A549 (cell line): ENCODE results near the gene HMGXB3. TPM values are rescaled to one million over a fixed set of nuclear protein-coding genes. Genes with fewer than 3 reads are reported as not detected.

ENCODE experiments used
- ATAC-seq, 2 experiments: fragments of 200-7000 bp in 1 of 2; fragments of >200 bp in 1 of 2; cut with Nextera tagmentation in 1 of 2; cut with Tn5 transposase in 1 of 2; 3 replicates each; pipeline versions ENCODE4 v1.8.0 to v1.9.1; 2018 to 2020; ENCODE audit warnings: mild to moderate bottlenecking in 1 of 2, moderate library complexity in 1 of 2
- CTCF ChIA-PET: fragments of 300-600 bp; sonication (Branson Sonifier 250); formaldehyde crosslinking; extraction: SDS; loops from one replicate; lab custom pipeline; 2021; ENCODE audit warnings: antibody characterized with exemption, inconsistent platforms; lab: Yijun Ruan, JAX
- POLR2A ChIA-PET: fragments of 350-600 bp; formaldehyde crosslinking; extraction: SDS; loops from one replicate; lab custom pipeline; 2021; ENCODE audit warnings: antibody characterized with exemption, inconsistent platforms; lab: Yijun Ruan, JAX
- DNase-seq, 2 experiments: peaks; one replicate each; pipeline versions ENCODE4 v3.0.0 to v3.0.0-alpha.2; 2011 to 2016; ENCODE audit warnings: low read depth in 1 of 2, low spot score in 1 of 2
- FAIRE-seq: peaks from 2 replicates; lab custom pipeline; 2011; peaks lifted over from hg19 to GRCh38; lab: Jason Lieb, UNC
- H3K27ac ChIP-seq, 2 experiments: fragments of >200 bp; sonication (Bioruptor Twin); formaldehyde crosslinking; 3 replicates each; pipeline ENCODE4 v1.5.1; 2016 to 2017
- H3K4me1 ChIP-seq: fragments of >200 bp; sonication (Bioruptor Twin); formaldehyde crosslinking; 3 replicates; pipeline ENCODE4 v1.6.1; 2016
- H3K4me2 ChIP-seq: fragments of >200 bp; sonication (Bioruptor Twin); formaldehyde crosslinking; 3 replicates; pipeline ENCODE4 v1.6.1; 2016
- H3K4me3 ChIP-seq: fragments of >200 bp; sonication (Bioruptor Twin); formaldehyde crosslinking; 3 replicates; pipeline ENCODE4 v1.5.1; 2016
- H3K9me3 ChIP-seq: fragments of >200 bp; sonication (Bioruptor Twin); formaldehyde crosslinking; 3 replicates; pipeline ENCODE4 v1.6.1; 2016
- ATOH8 ChIP-seq: fragments of 250-450 bp; sonication (Bioruptor Pico); IDR thresholded peaks from 2 replicates; pipeline ENCODE4 v1.5.0; 2020; ENCODE audit warnings: low read depth, mild to moderate bottlenecking, moderate library complexity
- BCL3 ChIP-seq: fragments of >200 bp; sonication (Bioruptor Twin); formaldehyde crosslinking; IDR thresholded peaks from 3 replicates; pipeline ENCODE4 v1.6.1; 2016
- CBX2 ChIP-seq: fragments of 200-600 bp; sonication (generic); IDR thresholded peaks from 2 replicates; pipeline ENCODE4 v1.6.1; 2016; ENCODE audit warnings: low read depth, mild to moderate bottlenecking, borderline replicate concordance
- CBX8 ChIP-seq: fragments of 200-600 bp; sonication (generic); IDR thresholded peaks from 2 replicates; pipeline ENCODE4 v1.6.1; 2016
- CEBPB ChIP-seq, 2 experiments: fragments of >200 bp in 1 of 2; sonication (Bioruptor Twin) in 1 of 2; formaldehyde crosslinking in 1 of 2; IDR thresholded peaks; 2 replicates each; pipeline ENCODE4 v1.6.1; 2012 to 2016
- CHD2 ChIP-seq: fragments of 150-350 bp; IDR thresholded peaks from 2 replicates; pipeline ENCODE4 v1.6.1; 2014; ENCODE audit warnings: low read length; ENCODE audit not compliant: partially characterized antibody
- CHD4 ChIP-seq: fragments of 200-600 bp; sonication (generic); IDR thresholded peaks from 2 replicates; pipeline ENCODE4 v1.6.1; 2016; ENCODE audit warnings: antibody characterized with exemption, mild to moderate bottlenecking, borderline replicate concordance
- EHF ChIP-seq: fragments of 250-450 bp; sonication (Bioruptor Pico); IDR thresholded peaks from 2 replicates; pipeline ENCODE4 v1.5.0; 2020; ENCODE audit warnings: mild to moderate bottlenecking
- EHMT2 ChIP-seq: fragments of 200-600 bp; sonication (generic); IDR thresholded peaks from 2 replicates; pipeline ENCODE4 v1.6.1; 2016; ENCODE audit warnings: antibody characterized with exemption, low read depth, mild to moderate bottlenecking, moderate library complexity
- EP300 ChIP-seq, 2 experiments: fragments of >200 bp; sonication (Bioruptor Twin); formaldehyde crosslinking; IDR thresholded peaks; 2 replicates in 1 of 2; 3 replicates in 1 of 2; pipeline ENCODE4 v1.6.1; 2016 to 2017
- FOSB ChIP-seq: fragments of 250-450 bp; sonication (Bioruptor Pico); IDR thresholded peaks from 2 replicates; pipeline ENCODE4 v1.5.0; 2020; ENCODE audit warnings: mild to moderate bottlenecking, moderate library complexity
- FOSL2 ChIP-seq, 2 experiments: fragments of 450-650 bp in 1 of 2; fragments of >200 bp in 1 of 2; sonication (Bioruptor Twin) in 1 of 2; formaldehyde crosslinking; IDR thresholded peaks; 2 replicates each; pipeline versions ENCODE4 v1.5.0 to v1.6.1; 2016 to 2020; ENCODE audit warnings: mild to moderate bottlenecking in 1 of 2, moderate library complexity in 1 of 2
- FOXS1 ChIP-seq: fragments of 250-450 bp; sonication (Bioruptor Pico); IDR thresholded peaks from 2 replicates; pipeline ENCODE4 v1.5.0; 2020; ENCODE audit warnings: mild to moderate bottlenecking, moderate library complexity
- GATA3 ChIP-seq: IDR thresholded peaks from 2 replicates; pipeline ENCODE4 v1.6.1; 2012; ENCODE audit warnings: borderline replicate concordance
- HDAC2 ChIP-seq: fragments of 200-600 bp; sonication (generic); IDR thresholded peaks from 2 replicates; pipeline ENCODE4 v1.6.1; 2016
- HEYL ChIP-seq: fragments of 250-450 bp; sonication (Bioruptor Pico); IDR thresholded peaks from 2 replicates; pipeline ENCODE4 v1.8.0; 2021; ENCODE audit warnings: mild to moderate bottlenecking, moderate library complexity
- HOXB13 ChIP-seq: fragments of 250-450 bp; sonication (Bioruptor Pico); IDR thresholded peaks from 2 replicates; pipeline ENCODE4 v1.5.0; 2020; ENCODE audit warnings: low read depth, mild to moderate bottlenecking, moderate library complexity
- KDM1A ChIP-seq: fragments of 200-600 bp; sonication (generic); IDR thresholded peaks from 2 replicates; pipeline ENCODE4 v1.6.1; 2016; ENCODE audit warnings: low read depth, mild to moderate bottlenecking
- KDM5A ChIP-seq: fragments of 200-600 bp; sonication (generic); IDR thresholded peaks from 2 replicates; pipeline ENCODE4 v1.6.1; 2016; ENCODE audit warnings: antibody characterized with exemption, mild to moderate bottlenecking
- MAFK ChIP-seq: fragments of 450-650 bp; IDR thresholded peaks from 2 replicates; pipeline ENCODE4 v1.6.1; 2014; ENCODE audit not compliant: partially characterized antibody
- MAX ChIP-seq: IDR thresholded peaks from 2 replicates; pipeline ENCODE4 v1.6.1; 2012
- MYC ChIP-seq: IDR thresholded peaks from 2 replicates; pipeline ENCODE4 v1.6.1; 2012; ENCODE audit warnings: mild to moderate bottlenecking, inconsistent platforms, low read length, improper control_type of control experiment, borderline replicate concordance
- NFE2L2 ChIP-seq: fragments of 150-350 bp; conservative IDR thresholded peaks from 2 replicates; pipeline ENCODE4 v1.6.1; 2014; ENCODE audit warnings: low read length
- NPAS2 ChIP-seq: fragments of 250-450 bp; sonication (Bioruptor Pico); IDR thresholded peaks from 2 replicates; pipeline ENCODE4 v1.8.0; 2022; ENCODE audit warnings: mild to moderate bottlenecking, moderate library complexity, borderline replicate concordance
- PBX3 ChIP-seq: IDR thresholded peaks from 2 replicates; pipeline ENCODE4 v1.6.1; 2012
- POLR2A ChIP-seq: IDR thresholded peaks from 2 replicates; pipeline ENCODE4 v1.6.1; 2012; ENCODE audit warnings: mild to moderate bottlenecking, low read length
- POLR2AphosphoS2 ChIP-seq: conservative IDR thresholded peaks from 2 replicates; pipeline ENCODE4 v1.6.1; 2012; ENCODE audit warnings: low read length, improper control_type of control experiment, inconsistent platforms
- RARB ChIP-seq: fragments of 250-450 bp; sonication (Bioruptor Pico); IDR thresholded peaks from 2 replicates; pipeline ENCODE4 v1.8.0; 2021; ENCODE audit warnings: mild to moderate bottlenecking, moderate library complexity
- RFX5 ChIP-seq: fragments of 450-650 bp; IDR thresholded peaks from 2 replicates; pipeline ENCODE4 v1.7.1; 2014; ENCODE audit warnings: antibody characterized with exemption, mild to moderate bottlenecking, moderate library complexity
- TP53 ChIP-seq: fragments of 250-450 bp; sonication (Bioruptor Pico); IDR thresholded peaks from 2 replicates; pipeline ENCODE4 v1.5.0; 2021; ENCODE audit warnings: mild to moderate bottlenecking, moderate library complexity
- ZC3H11A ChIP-seq: fragments of 450-650 bp; IDR thresholded peaks from 2 replicates; pipeline ENCODE4 v1.6.1; 2014; ENCODE audit warnings: antibody characterized with exemption, mild to moderate bottlenecking
- ZFP36 ChIP-seq: fragments of 450-650 bp; IDR thresholded peaks from 2 replicates; pipeline ENCODE4 v1.6.1; 2014; ENCODE audit warnings: borderline replicate concordance; ENCODE audit not compliant: partially characterized antibody
- ZNF302 ChIP-seq: fragments of 250-450 bp; sonication (Bioruptor Pico); IDR thresholded peaks from 2 replicates; pipeline ENCODE4 v1.9.0; 2021; ENCODE audit warnings: inconsistent platforms, mild to moderate bottlenecking, moderate library complexity
- ZSCAN20 ChIP-seq: fragments of 250-450 bp; sonication (Bioruptor Pico); IDR thresholded peaks from 2 replicates; pipeline ENCODE4 v1.8.0; 2022; ENCODE audit warnings: mild to moderate bottlenecking, moderate library complexity
- WGBS: methylation state at CpG from one replicate; pipeline ENCODE4 v1.1.6; 2017; ENCODE audit errors: missing lambda C conversion rate; 5-methylcytosine and 5-hydroxymethylcytosine counted together
- polyA plus RNA-seq, 4 experiments: library from polyadenylated mRNA; depleted of rRNA in 3 of 4; stranded (reverse); fragments of >200 nt; fragmentation: RNase III in 1 of 4; extraction: RNeasy Plus Mini Kit Qiagen cat#74134 plus additional on column Dnase treatment in 1 of 4; gene quantifications; 2 replicates in 3 of 4; 3 replicates in 1 of 4; pipeline ENCODE4 v1.2.3, GENCODE V29; 2011 to 2017

The HMGXB3 gene
- polyA plus RNA-seq, 2 of the 4 experiments (the other 2 are of a cell fraction): 20.5 to 34.1 TPM

GRCh38 chr5:150057052-150057451 lies 56.5 kb downstream of the HMGXB3 start:
- ATAC-seq (peak in 1 of 2 experiments; percentile 4; a peak in 1 of 6 replicates), FAIRE-seq (no peak), DNase-seq (no peak)
- Histone ChIP-seq H3K4me3 (no peak overlapping the region), H3K27ac (no peak overlapping the region), H3K4me2 (no peak overlapping the region), H3K9me3 (no peaks in the 10 kb centered on the region), H3K4me1 (peaks cover 7% of the 10 kb centered on the region)
- 83% methylated on average over 8 of the region's 8 CpGs for WGBS
- CTCF ChIA-PET: no interaction called here
- POLR2A ChIA-PET: no interaction called here
- TF ChIP-seq ZC3H11A (no peak), ZFP36 (no peak), TP53 (CRISPR knock-in tag) (no peak), POLR2AphosphoS2 (no peak), EHF (CRISPR knock-in tag) (no peak), EP300 (IDR thresholded peaks at IDR 0.05) (no peak), MYC (no peak), CBX8 (no peak), ATOH8 (no peak), MAX (no peak), GATA3 (no peak), CHD4 (no peak), NFE2L2 (no peak), BCL3 (no peak), CHD2 (no peak), RARB (CRISPR knock-in tag) (no peak), KDM5A (no peak), POLR2A (no peak), MAFK (no peak), CBX2 (no peak)

GRCh38 chr5:150057511-150057910 lies 57.0 kb downstream of the HMGXB3 start:
- Histone ChIP-seq H3K4me1 (peaks cover 7% of the 10 kb centered on the region), H3K9me3 (no peaks in the 10 kb centered on the region), H3K4me2 (no peak overlapping the region), H3K27ac (no peak overlapping the region), H3K4me3 (no peak overlapping the region)
- ChIA-PET POLR2A (no interaction called here), CTCF (interaction anchor here (1.0 to 1.2 kb wide), 2 partner anchors 9 to 27 kb away, joined by 3 read pairs; no protein-coding TSS in a partner anchor)
- no peak for DNase-seq
- peak in 1 of 2 experiments; percentile 6; a peak in 2 of 6 replicates for ATAC-seq
- no peak for FAIRE-seq
- WGBS: 84% methylated on average over 2 of the region's 2 CpGs
- TF ChIP-seq HDAC2 (no peak), HOXB13 (CRISPR knock-in tag) (no peak), FOSB (CRISPR knock-in tag) (no peak), ATOH8 (no peak), FOXS1 (CRISPR knock-in tag) (no peak), TP53 (CRISPR knock-in tag) (no peak), CEBPB (IDR thresholded peaks at IDR 0.05) (no peak), MAFK (no peak), NPAS2 (CRISPR knock-in tag) (no peak), PBX3 (no peak), HEYL (CRISPR knock-in tag) (no peak), KDM1A (no peak), KDM5A (no peak), ZNF302 (CRISPR knock-in tag) (no peak), RFX5 (no peak), ZSCAN20 (CRISPR knock-in tag) (no peak), FOSL2 (IDR thresholded peaks at IDR 0.05) (no peak), FOSL2 (CRISPR knock-in tag; IDR thresholded peaks at IDR 0.05) (no peak), RARB (CRISPR knock-in tag) (no peak), EHMT2 (no peak), MYC (no peak)
